K562 (cell line): Measurements from ENCODE around the gene OST4. TPM values are rescaled to one million over a fixed set of nuclear protein-coding genes. Genes with fewer than 3 reads are reported as not detected.

Experiments used
- CEBPZ ChIP-seq: fragments of 150-350 bp; IDR thresholded peaks from 2 replicates; pipeline ENCODE4 v1.6.1; 2014; ENCODE audit warnings: low read depth, mild to moderate bottlenecking, low read length, borderline replicate concordance
- E2F1 ChIP-seq: sonication (generic); formaldehyde crosslinking; IDR thresholded peaks from 2 replicates; pipeline ENCODE4 v1.8.1; 2023; ENCODE audit warnings: mild to moderate bottlenecking, missing genetic modification reagents, moderate library complexity
- ERF ChIP-seq: fragments of 450-650 bp; formaldehyde crosslinking; IDR thresholded peaks from 2 replicates; pipeline ENCODE4 v1.4.0; 2020; ENCODE audit warnings: mild to moderate bottlenecking, mixed read lengths
- FOXK2 ChIP-seq, 2 experiments: fragments of 450-650 bp; IDR thresholded peaks in 1 of 2; conservative IDR thresholded peaks in 1 of 2; 2 replicates each; pipeline ENCODE4 v1.6.1; 2016; ENCODE audit warnings: low read depth in 2 of 2, mild to moderate bottlenecking in 1 of 2
- KLF13 ChIP-seq: fragments of 450-650 bp; IDR thresholded peaks from 2 replicates; pipeline ENCODE4 v1.6.1; 2016; ENCODE audit warnings: missing genetic modification characterization, low read depth, mild to moderate bottlenecking, missing compliant biosample characterization, moderate library complexity, borderline replicate concordance
- NFE2L1 ChIP-seq: fragments of 450-650 bp; IDR thresholded peaks from 2 replicates; pipeline ENCODE4 v1.6.1; 2016; ENCODE audit warnings: missing genetic modification characterization, low read depth, mild to moderate bottlenecking, missing compliant biosample characterization, moderate library complexity, borderline replicate concordance
- PATZ1 ChIP-seq: fragments of 250-450 bp; sonication (Bioruptor Pico); IDR thresholded peaks from 2 replicates; pipeline ENCODE4 v1.5.0; 2020; ENCODE audit warnings: mild to moderate bottlenecking, borderline replicate concordance
- PKNOX1 ChIP-seq: fragments of 450-650 bp; IDR thresholded peaks from 2 replicates; pipeline ENCODE4 v1.6.1; 2016
- POLR2AphosphoS2 ChIP-seq: IDR thresholded peaks from 2 replicates; pipeline ENCODE4 v1.6.1; 2012; ENCODE audit warnings: low read length, improper control_type of control experiment
- RBM22 ChIP-seq: fragments of 200-400 bp; formaldehyde crosslinking; IDR thresholded peaks from 2 replicates; pipeline ENCODE4 v1.6.1; 2018; ENCODE audit warnings: low read length, low read depth; ENCODE audit not compliant: poor library complexity, severe bottlenecking
- SIX5 ChIP-seq, 2 experiments: IDR thresholded peaks; 2 replicates each; pipeline ENCODE4 v1.6.1; 2011; ENCODE audit warnings: low read length in 2 of 2, borderline replicate concordance in 1 of 2, low read depth in 1 of 2, mild to moderate bottlenecking in 1 of 2, moderate library complexity in 1 of 2; ENCODE audit not compliant: insufficient read depth in 1 of 2
- SRSF1 ChIP-seq: fragments of 200-400 bp; formaldehyde crosslinking; IDR thresholded peaks from 2 replicates; pipeline ENCODE4 v1.6.1; 2017; ENCODE audit warnings: mild to moderate bottlenecking, low read depth, low read length, moderate library complexity
- TCF7 ChIP-seq: sonication (generic); IDR thresholded peaks from 2 replicates; pipeline ENCODE4 v1.6.1; 2016; ENCODE audit warnings: antibody characterized with exemption, borderline replicate concordance
- ZBTB26 ChIP-seq: fragments of 450-650 bp; formaldehyde crosslinking; IDR thresholded peaks from 2 replicates; pipeline ENCODE4 v1.4.0; 2022; ENCODE audit warnings: missing genetic modification characterization
- ZFP30 ChIP-seq: fragments of 250-450 bp; sonication (Bioruptor Pico); IDR thresholded peaks from 2 replicates; pipeline ENCODE4 v1.8.0; 2022; ENCODE audit warnings: moderate library complexity, mild to moderate bottlenecking, inconsistent platforms, borderline replicate concordance
- ZKSCAN3 ChIP-seq: fragments of 250-450 bp; sonication (Bioruptor Pico); IDR thresholded peaks from 2 replicates; pipeline ENCODE4 v1.4.0; 2020
- ZNF75A ChIP-seq: fragments of 450-650 bp; formaldehyde crosslinking; IDR thresholded peaks from 2 replicates; pipeline ENCODE4 v1.4.0; 2020; ENCODE audit warnings: mild to moderate bottlenecking
- polyA plus RNA-seq, 8 experiments: library from polyadenylated mRNA; depleted of rRNA in 4 of 8; stranded (reverse) in 5 of 8; unstranded in 3 of 8; fragments of >200 nt; fragmentation: Nextera tagmentation in 2 of 8; fragmentation: Illumina TruSeq in 1 of 8; extraction: Ambion mirVana in 2 of 8; extraction: Trizol in 1 of 8; gene quantifications; 2 replicates each; pipeline versions ENCODE4 v1.2.1 to v1.2.3, GENCODE V29; 2011 to 2014; ENCODE audit warnings: inconsistent platforms in 1 of 8, missing spikeins in 1 of 8
- total RNA-seq, 7 experiments: library from RNA; depleted of rRNA in 6 of 7; stranded (reverse); fragments of >200 nt in 6 of 7; fragmentation: Illumina TruSeq in 2 of 7; extraction: Trizol in 2 of 7; gene quantifications; 2 replicates each; pipeline versions ENCODE4 v1.2.1 to v1.2.3, GENCODE V29; 2011 to 2021; ENCODE audit warnings: low replicate concordance in 1 of 7

OST4 gene
- total and polyA plus RNA-seq, 9 of the 15 experiments (the other 6 are each of a cell fraction or from before 2014, with no cell fraction given): 186 to 1,155 (median 355) TPM

GRCh38 chr2:27095745-27096651 lies 24.5 kb upstream of the OST4 start (continued):
- TF ChIP-seq CEBPZ (no peak), FOXK2 (conservative IDR thresholded peaks at IDR 0.05 in 1 of 2, IDR thresholded peaks at IDR 0.05 in 1 of 2; ENCODE audit: low read depth in 2 of 2) (no peak), ZKSCAN3 (CRISPR knock-in tag) (no peak), TCF7 (no peak), KLF13 (no peak), PATZ1 (CRISPR knock-in tag) (no peak), SIX5 (IDR thresholded peaks at IDR 0.05; ENCODE audit: borderline replicate concordance in 1 of 2, insufficient read depth in 1 of 2, low read depth in 1 of 2, low read length in 2 of 2) (peak; percentile 83 to 88), PKNOX1 (no peak), RBM22 (no peak), E2F1 (no peak), POLR2AphosphoS2 (no peak), ZNF75A (CRISPR knock-in tag) (no peak), NFE2L1 (tag) (no peak), ZFP30 (CRISPR knock-in tag) (no peak), SRSF1 (no peak), ZBTB26 (CRISPR knock-in tag) (no peak), ERF (CRISPR knock-in tag) (no peak)
